H1 (cell line): Measurements from ENCODE around the gene ARMH3. TPM values are rescaled to one million over a fixed set of nuclear protein-coding genes. Genes with fewer than 3 reads are reported as not detected.

Experiments
- ASH2L ChIP-seq: fragments of 200-600, 300-600 bp; sonication (generic); IDR thresholded peaks from one replicate; pipeline ENCODE4 v1.7.1; 2017; ENCODE audit warnings: low read length
- CHD2 ChIP-seq: IDR thresholded peaks from 2 replicates; pipeline ENCODE4 v1.6.1; 2012; ENCODE audit warnings: low read length, improper control_type of control experiment
- CHD7 ChIP-seq: fragments of 300-600 bp; sonication (generic); IDR thresholded peaks from 2 replicates; pipeline ENCODE4 v1.7.1; 2012; ENCODE audit warnings: low read length, moderate library complexity, mild to moderate bottlenecking, inconsistent platforms; ENCODE audit not compliant: insufficient replicate concordance
- PHF8 ChIP-seq: fragments of 200-600 bp; sonication (generic); conservative IDR thresholded peaks from 2 replicates; pipeline ENCODE4 v1.7.1; 2012; ENCODE audit warnings: low read depth, mild to moderate bottlenecking, inconsistent platforms, low read length, moderate library complexity
- TBP ChIP-seq: IDR thresholded peaks from 2 replicates; pipeline ENCODE4 v1.6.1; 2011; ENCODE audit warnings: low read depth, low read length, improper control_type of control experiment
- polyA plus RNA-seq, 7 experiments: library from polyadenylated mRNA; depleted of rRNA in 3 of 7; stranded (reverse) in 5 of 7; unstranded in 2 of 7; fragments of >200 nt in 5 of 7; fragments of 200-250 nt in 2 of 7; gene quantifications; 1 replicate in 5 of 7; 2 replicates in 1 of 7; 4 replicates in 1 of 7; pipeline versions ENCODE4 v1.2.1 to v1.2.3, GENCODE V29; 2011 to 2013; ENCODE audit warnings: missing spikeins in 2 of 7, mixed read lengths in 2 of 7
- total RNA-seq: library from RNA; stranded (reverse); fragmentation: NEBNext Ultra II Directional; extraction: Animal tissue kit (Norgen Biotek cat#: 25700); gene quantifications from 2 replicates; pipeline ENCODE4 v1.2.1, GENCODE V29; 2021
- TF ChIP-seq, protein P1 (sequence below), 3 experiments: IDR thresholded peaks; 1 replicate in 2 of 3; 2 replicates in 1 of 3; pipeline versions ENCODE4 v1.5.1 to v1.6.1; 2011; ENCODE audit warnings: low read length in 3 of 3, mild to moderate bottlenecking in 3 of 3, inconsistent platforms in 2 of 3, low read depth in 1 of 3, moderate library complexity in 1 of 3; ENCODE audit not compliant: insufficient read depth in 1 of 3; ENCODE audit errors: control extremely low read depth in 1 of 3

ARMH3 gene
- total and polyA plus RNA-seq, 2 of the 8 experiments (the other 6 are each of a cell fraction or from before 2014, with no cell fraction given): 11.6 to 18.3 TPM

DNA sequence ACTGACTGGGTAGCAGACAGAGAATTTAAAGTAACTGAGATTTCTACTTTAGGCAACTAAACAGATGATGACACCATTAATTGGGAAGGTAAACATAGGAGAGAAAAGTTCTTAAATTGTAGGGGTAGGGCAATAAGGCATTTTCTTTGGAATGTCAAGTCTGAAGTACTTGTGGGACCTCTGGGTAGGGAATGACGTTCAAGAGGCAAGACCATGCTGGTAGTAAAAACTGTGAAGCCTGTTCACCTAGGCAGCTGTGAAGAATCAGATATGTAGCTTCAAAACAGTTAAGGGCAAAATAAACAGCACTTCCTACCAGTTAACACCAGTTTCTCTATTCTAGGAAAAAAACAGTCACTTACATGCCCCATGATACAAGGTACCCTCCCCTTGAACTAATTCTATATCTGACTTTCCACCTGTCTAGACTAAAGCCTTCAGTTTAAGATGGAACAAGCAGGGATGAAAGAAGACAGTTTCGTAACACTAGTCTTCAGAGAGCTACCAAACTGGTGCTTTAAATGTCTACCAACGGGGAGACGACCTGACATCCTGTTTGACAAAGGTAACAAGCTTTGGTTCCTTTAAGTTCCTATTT, 149.3 kb downstream of the ARMH3 start (continued):
- TF ChIP-seq CHD7 (no peak), TBP (no peak), PHF8 (no peak), ASH2L (no peak), CHD2 (no peak)
- TF ChIP-seq, protein P1, sequence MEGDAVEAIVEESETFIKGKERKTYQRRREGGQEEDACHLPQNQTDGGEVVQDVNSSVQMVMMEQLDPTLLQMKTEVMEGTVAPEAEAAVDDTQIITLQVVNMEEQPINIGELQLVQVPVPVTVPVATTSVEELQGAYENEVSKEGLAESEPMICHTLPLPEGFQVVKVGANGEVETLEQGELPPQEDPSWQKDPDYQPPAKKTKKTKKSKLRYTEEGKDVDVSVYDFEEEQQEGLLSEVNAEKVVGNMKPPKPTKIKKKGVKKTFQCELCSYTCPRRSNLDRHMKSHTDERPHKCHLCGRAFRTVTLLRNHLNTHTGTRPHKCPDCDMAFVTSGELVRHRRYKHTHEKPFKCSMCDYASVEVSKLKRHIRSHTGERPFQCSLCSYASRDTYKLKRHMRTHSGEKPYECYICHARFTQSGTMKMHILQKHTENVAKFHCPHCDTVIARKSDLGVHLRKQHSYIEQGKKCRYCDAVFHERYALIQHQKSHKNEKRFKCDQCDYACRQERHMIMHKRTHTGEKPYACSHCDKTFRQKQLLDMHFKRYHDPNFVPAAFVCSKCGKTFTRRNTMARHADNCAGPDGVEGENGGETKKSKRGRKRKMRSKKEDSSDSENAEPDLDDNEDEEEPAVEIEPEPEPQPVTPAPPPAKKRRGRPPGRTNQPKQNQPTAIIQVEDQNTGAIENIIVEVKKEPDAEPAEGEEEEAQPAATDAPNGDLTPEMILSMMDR (IDR thresholded peaks at IDR 0.05; ENCODE audit: control extremely low read depth in 1 of 3, insufficient read depth in 1 of 3, low read depth in 1 of 3, low read length in 3 of 3): no peak
